ENCODE data around the gene PARD3.

Gene PARD3

DNA sequence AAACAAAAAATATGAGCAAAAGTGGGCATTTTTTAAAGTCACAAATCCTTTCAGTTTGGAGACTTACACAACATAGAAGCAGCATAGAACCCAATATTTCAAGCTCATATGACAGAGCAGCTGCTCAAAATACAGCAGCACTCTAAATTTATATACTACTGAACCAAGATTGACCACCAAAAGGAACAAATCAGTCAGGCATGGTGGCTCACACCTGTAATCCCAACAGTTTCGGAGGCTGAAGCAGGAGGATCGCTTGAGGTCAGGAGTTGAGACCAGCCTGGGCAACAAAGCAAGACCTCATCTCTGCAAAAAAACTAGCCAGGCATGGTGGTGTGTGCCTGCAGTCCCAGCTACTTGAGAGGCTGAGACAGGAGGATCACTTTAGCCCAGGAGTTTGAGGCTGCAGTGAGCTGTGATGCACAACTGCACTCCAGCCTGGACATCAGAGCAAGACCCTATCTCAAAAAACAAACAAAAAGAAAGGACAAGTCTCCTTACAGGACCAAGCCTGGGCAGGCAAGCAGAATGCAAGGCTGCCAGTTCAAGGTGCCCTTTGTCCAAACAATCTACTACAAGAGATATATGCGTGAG is 40.0 kb downstream of the PARD3 start:
- Mint-ChIP-seq H3K4me1 (no peaks in the 10 kb centered on the region), H3K27me3 (peaks cover 2% of the 10 kb centered on the region), H3K4me3 (no peak overlapping the region), H3K9me3 (no peaks in the 10 kb centered on the region), H3K27ac (no peak overlapping the region), H3K36me3 (no peaks in the 10 kb centered on the region)
- no peak for DNase-seq (ENCODE audit: low spot score in 2 of 2)
- ATAC-seq (ENCODE audit: low read depth), result no peak

DNA sequence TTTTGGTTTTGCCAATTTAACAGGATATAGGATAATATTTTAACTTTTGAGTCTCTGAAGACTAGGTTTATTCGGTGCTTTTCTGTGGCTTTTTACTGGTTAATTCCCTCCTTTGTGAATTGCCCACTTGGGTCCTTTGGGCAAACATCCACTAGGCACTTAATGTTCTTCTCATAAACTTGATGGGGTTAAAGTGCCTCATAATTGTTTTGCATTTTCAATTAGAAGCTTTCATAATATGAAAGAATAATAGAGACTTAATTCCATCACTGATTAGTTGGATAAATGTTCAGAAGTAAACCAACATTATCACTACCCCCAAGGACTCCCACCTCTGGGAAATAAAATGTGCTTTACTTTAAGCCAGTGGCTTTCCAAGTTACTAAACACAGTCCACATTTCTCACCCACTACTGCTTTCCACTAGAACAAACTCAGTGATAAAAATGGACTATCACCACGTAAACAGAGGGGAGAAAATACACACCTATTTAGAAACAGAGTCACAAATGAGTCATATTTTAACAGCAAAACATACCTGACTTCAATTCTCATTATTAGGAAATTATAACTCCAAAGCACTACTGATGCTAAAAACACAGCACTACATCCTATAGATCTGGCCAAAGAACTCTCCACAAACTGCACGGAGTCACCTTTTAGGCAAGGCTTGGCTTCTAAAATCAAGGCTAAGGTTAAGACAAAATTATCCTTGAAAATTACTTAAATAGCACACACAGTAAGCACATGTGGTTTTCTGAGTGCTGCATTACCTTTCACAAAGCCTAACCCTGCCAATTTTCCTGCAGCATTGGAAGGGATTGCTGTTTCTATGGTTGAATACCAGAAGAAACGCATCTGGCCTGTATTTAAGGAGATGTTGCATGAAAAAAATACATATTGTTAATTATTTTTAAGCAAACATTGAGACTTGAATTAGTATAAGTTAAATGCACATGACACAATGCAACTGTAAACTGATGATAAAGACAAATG is 41.2 kb downstream of the PARD3 start:
- Mint-ChIP-seq H3K9me3 (no peaks in the 10 kb centered on the region), H3K4me3 (no peak overlapping the region), H3K27me3 (peaks cover 2% of the 10 kb centered on the region), H3K27ac (no peak overlapping the region), H3K36me3 (no peaks in the 10 kb centered on the region), H3K4me1 (no peaks in the 10 kb centered on the region)
- ATAC-seq (ENCODE audit: low read depth) (no peak), DNase-seq (ENCODE audit: low spot score in 2 of 2) (no peak)

DNA sequence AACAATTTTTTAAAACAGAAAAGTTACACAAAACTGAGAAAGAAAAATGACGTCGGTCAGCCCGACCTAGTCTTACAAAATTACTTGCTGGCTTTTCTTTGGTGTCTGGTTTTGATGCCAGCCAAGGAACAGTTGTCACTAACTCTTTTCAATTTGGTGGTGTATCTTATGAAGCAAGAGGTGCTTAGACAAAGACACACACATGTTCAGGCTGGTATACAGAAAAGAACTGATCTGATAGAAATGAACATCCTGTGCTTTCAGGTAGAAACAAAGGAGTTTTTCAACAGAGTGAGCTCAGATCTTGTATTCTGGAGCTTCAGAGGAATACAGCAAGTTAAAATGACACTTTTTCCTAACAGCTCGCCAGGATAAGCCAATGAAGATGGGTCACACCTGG is 43.6 kb downstream of the PARD3 start:
- Mint-ChIP-seq H3K4me3 (no peak overlapping the region), H3K36me3 (no peaks in the 10 kb centered on the region), H3K4me1 (no peaks in the 10 kb centered on the region), H3K9me3 (no peaks in the 10 kb centered on the region), H3K27me3 (peaks cover 2% of the 10 kb centered on the region), H3K27ac (no peak overlapping the region)
- DNase-seq (ENCODE audit: low spot score in 2 of 2), result no peak
- no peak for ATAC-seq (ENCODE audit: low read depth)

DNA sequence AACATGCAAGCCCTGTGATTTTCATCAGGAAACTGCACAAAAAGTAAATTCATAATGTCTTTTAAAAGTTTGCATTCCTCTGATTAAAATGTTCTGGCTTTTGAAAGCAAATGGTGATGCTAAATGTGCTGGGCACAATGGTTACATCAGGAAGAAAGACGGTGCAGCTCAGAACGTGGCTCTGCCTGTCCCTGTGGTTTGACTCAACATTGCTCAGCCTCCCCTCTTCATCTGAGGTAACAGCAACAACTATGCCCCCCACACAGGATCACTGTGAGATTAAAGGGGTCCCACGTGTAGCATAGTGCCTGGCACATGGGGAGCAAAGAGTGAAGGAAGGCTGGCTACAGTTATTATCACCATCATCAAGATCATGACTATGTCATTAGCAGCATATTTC is 44.0 kb downstream of the PARD3 start:
- no peak overlapping the region for H3K27ac Mint-ChIP-seq
- no peaks in the 10 kb centered on the region for H3K9me3 Mint-ChIP-seq
- ATAC-seq (ENCODE audit: low read depth) (no peak), DNase-seq (ENCODE audit: low spot score in 2 of 2) (no peak)
- no peak overlapping the region for H3K4me3 Mint-ChIP-seq
- no peaks in the 10 kb centered on the region for H3K4me1 Mint-ChIP-seq
- peaks cover 2% of the 10 kb centered on the region for H3K27me3 Mint-ChIP-seq
- no peaks in the 10 kb centered on the region for H3K36me3 Mint-ChIP-seq

- ATAC-seq (ENCODE audit: low read depth) (no peak), DNase-seq (ENCODE audit: low spot score in 2 of 2) (no peak)
- Mint-ChIP-seq H3K4me1 (no peaks in the 10 kb centered on the region), H3K9me3 (no peaks in the 10 kb centered on the region), H3K27me3 (peaks cover 2% of the 10 kb centered on the region), H3K4me3 (no peak overlapping the region), H3K27ac (no peak overlapping the region), H3K36me3 (no peaks in the 10 kb centered on the region)
Observed at GRCh38 chr10:34769899-34770298, 45.2 kb downstream of the PARD3 start.

GRCh38 chr10:34768972-34769330 is 46.1 kb downstream of the PARD3 start:
- no peak for DNase-seq (ENCODE audit: low spot score in 2 of 2)
- no peak overlapping the region for H3K27ac Mint-ChIP-seq
- H3K36me3 Mint-ChIP-seq, result no peaks in the 10 kb centered on the region
- no peaks in the 10 kb centered on the region for H3K4me1 Mint-ChIP-seq
- H3K4me3 Mint-ChIP-seq, result no peak overlapping the region
- ATAC-seq (ENCODE audit: low read depth), result no peak
- H3K9me3 Mint-ChIP-seq, result no peaks in the 10 kb centered on the region
- peaks cover 2% of the 10 kb centered on the region for H3K27me3 Mint-ChIP-seq

GRCh38 chr10:34768261-34768971 is 46.7 kb downstream of the PARD3 start:
- Mint-ChIP-seq H3K27me3 (peaks cover 2% of the 10 kb centered on the region), H3K9me3 (no peaks in the 10 kb centered on the region), H3K27ac (no peak overlapping the region), H3K4me3 (no peak overlapping the region), H3K4me1 (no peaks in the 10 kb centered on the region), H3K36me3 (no peaks in the 10 kb centered on the region)
- ATAC-seq (ENCODE audit: low read depth) (no peak), DNase-seq (ENCODE audit: low spot score in 2 of 2) (no peak)

DNA sequence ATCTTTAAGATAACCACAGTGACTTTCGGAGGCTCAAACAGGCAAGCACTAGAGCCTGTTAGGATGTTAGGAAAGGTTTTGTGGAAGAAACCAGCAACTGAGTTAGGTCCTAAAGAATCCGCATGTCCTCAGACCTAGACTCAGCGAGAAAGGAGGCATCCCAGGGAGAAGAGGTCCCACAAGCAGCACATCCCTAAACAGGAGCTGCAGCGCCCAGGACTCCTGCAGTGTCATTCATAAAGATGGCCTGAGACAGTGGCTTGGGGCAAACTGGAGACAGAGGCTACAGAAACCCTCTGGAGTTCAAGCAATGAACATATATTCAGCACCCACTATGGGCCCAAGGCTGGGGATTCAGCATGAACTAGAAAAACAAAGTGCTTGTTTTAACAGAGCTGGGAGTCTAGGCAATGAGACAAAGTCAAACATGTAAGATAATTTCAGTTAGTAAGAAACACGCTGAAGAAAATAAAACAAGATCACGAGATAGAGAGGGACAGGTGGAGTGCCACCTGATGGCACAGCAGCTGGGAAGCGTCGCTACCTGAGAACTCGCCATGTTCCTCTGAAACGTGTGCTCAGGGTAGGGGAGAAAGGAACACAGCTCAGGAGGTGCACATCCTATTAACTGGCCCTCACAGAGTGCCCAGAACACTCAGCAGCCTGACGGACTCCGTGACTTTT is 48.1 kb downstream of the PARD3 start:
- no peak overlapping the region for H3K27ac Mint-ChIP-seq
- no peaks in the 10 kb centered on the region for H3K4me1 Mint-ChIP-seq
- peaks cover 1% of the 10 kb centered on the region for H3K9me3 Mint-ChIP-seq
- no peak overlapping the region for H3K4me3 Mint-ChIP-seq
- H3K36me3 Mint-ChIP-seq, result no peaks in the 10 kb centered on the region
- DNase-seq (ENCODE audit: low spot score in 2 of 2), result no peak
- no peak for ATAC-seq (ENCODE audit: low read depth)
- peaks cover 5% of the 10 kb centered on the region for H3K27me3 Mint-ChIP-seq

DNA sequence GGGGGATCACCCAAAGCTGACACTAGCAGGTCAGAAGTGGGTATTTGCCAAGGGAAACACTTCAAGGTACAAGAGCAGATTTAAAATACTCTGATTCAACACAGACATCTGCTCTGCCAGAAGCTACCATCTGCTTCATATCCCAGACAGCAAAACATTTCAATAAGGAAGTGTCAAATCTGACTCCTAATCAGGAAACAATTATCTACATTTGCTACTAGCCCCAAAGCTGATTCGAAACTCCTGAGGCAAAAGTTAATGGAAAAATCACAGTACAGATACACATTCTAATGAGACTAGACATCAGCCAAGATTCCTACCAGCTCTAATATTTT is 48.9 kb downstream of the PARD3 start:
- Mint-ChIP-seq H3K4me3 (no peak overlapping the region), H3K36me3 (no peaks in the 10 kb centered on the region), H3K4me1 (no peaks in the 10 kb centered on the region), H3K27ac (no peak overlapping the region), H3K9me3 (peaks cover 1% of the 10 kb centered on the region), H3K27me3 (peaks cover 5% of the 10 kb centered on the region)
- DNase-seq (ENCODE audit: low spot score in 2 of 2) (no peak), ATAC-seq (ENCODE audit: low read depth) (no peak)

DNA sequence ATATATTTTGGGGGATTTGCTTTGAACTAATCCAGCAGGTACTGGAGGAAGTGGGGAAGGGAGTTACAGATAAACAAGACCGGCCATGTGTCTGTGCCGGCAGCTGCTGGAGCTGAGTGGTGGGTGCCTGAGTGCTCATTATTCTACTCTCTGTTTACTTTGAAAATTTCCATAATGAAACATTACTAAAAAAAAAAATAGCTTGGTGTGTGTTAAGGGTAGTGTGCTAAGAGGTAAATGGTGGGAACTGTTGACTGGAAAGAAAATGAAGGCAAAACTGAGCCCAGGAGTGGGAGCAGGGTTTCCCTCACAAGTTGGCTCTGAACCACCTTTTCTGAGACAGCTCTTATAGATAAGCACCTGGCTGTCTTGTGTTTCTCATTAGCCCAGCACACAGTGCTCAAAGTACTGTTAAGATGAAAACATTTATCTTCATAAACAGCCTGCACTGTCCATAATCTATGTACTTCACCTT is 50.6 kb downstream of the PARD3 start:
- no peak overlapping the region for H3K27ac Mint-ChIP-seq
- DNase-seq (ENCODE audit: low spot score in 2 of 2) (no peak), ATAC-seq (ENCODE audit: low read depth) (no peak)
- no peak overlapping the region for H3K4me3 Mint-ChIP-seq
- peaks cover 1% of the 10 kb centered on the region for H3K9me3 Mint-ChIP-seq
- H3K4me1 Mint-ChIP-seq, result no peaks in the 10 kb centered on the region
- peaks cover 3% of the 10 kb centered on the region for H3K27me3 Mint-ChIP-seq
- H3K36me3 Mint-ChIP-seq, result no peaks in the 10 kb centered on the region

DNA sequence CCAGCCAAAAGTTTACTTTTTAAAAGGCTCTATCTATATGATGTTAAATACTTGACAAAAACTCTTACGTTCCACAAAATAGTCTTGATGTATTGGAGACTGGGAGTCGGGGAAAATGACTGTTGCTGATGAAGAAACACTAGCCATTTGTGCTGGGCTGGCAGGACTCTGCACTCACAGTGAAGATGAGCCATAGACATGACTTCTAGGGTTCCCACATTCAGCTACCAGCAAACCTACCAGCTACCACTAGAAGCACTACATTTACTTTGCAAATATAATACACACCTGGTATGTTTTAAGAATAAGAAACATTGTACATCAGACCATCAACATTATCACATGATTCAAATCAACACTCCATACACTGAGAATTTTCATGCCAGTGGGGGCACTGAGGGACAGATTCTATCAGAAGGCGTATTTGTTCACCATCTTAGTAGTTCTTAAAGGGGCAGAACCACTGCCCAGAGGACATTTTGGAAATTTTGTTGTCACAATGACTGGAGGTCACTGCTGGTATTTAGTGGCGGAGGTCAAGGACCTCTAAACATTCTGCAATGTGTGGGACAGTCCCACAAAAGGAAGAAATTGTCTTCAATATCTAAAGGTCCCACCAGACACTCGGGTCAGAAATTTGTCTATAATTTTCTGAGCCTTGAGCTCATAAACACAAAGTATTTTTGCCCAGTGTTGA is 52.3 kb downstream of the PARD3 start:
- ATAC-seq (ENCODE audit: low read depth) (no peak), DNase-seq (ENCODE audit: low spot score in 2 of 2) (no peak)
- H3K27ac Mint-ChIP-seq, result no peak overlapping the region
- H3K27me3 Mint-ChIP-seq, result peaks cover 3% of the 10 kb centered on the region
- no peaks in the 10 kb centered on the region for H3K4me1 Mint-ChIP-seq
- H3K9me3 Mint-ChIP-seq, result peaks cover 1% of the 10 kb centered on the region
- H3K36me3 Mint-ChIP-seq, result no peaks in the 10 kb centered on the region
- H3K4me3 Mint-ChIP-seq, result no peak overlapping the region

DNA sequence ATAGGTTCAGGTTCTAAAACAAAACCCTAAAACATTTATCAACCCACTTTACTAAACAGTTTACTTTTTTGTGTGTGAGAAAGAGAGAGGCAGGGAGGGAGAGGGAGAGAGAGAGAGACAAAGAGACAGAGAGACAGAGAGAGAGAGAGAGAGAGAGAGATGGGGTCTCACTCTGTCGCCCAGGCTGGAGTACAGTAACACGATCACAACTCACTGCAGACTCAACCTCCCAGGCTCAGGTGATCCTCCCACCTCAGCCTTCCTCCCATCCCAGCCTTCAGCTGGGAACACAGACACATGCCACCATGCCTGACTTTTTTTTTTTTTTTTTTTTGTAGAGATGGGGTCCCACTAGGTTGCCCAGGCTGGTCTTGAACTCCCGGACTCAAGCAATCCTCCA is 52.9 kb downstream of the PARD3 start:
- Mint-ChIP-seq H3K9me3 (peaks cover 1% of the 10 kb centered on the region), H3K4me3 (no peak overlapping the region), H3K36me3 (no peaks in the 10 kb centered on the region), H3K4me1 (no peaks in the 10 kb centered on the region), H3K27me3 (peaks cover 3% of the 10 kb centered on the region), H3K27ac (no peak overlapping the region)
- DNase-seq (ENCODE audit: low spot score in 2 of 2) (no peak), ATAC-seq (ENCODE audit: low read depth) (no peak)

DNA sequence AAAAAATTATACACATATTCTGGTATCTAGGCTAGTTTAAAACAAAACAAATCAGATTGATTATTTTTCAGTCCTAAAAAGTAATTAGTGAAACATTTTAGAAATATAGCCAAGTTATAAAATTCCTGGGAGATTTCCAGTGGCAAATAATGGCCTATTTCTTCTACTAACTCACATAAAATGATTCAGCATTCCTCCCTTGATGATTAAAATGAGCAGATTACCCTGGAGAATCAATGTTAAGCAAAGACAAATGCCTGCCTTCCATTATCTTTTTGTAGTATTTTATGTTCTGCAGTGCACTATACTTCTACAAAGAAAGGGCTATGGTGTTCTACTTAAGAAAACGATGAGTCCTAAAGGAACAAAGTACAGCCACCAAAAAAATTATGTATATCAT is 53.6 kb downstream of the PARD3 start:
- Mint-ChIP-seq H3K4me1 (no peaks in the 10 kb centered on the region), H3K27me3 (peaks cover 3% of the 10 kb centered on the region), H3K9me3 (peaks cover 1% of the 10 kb centered on the region), H3K27ac (no peak overlapping the region), H3K36me3 (no peaks in the 10 kb centered on the region), H3K4me3 (no peak overlapping the region)
- ATAC-seq (ENCODE audit: low read depth) (no peak), DNase-seq (ENCODE audit: low spot score in 2 of 2) (no peak)
